GM21526 (cell line): ENCODE measurements around the gene RNF34.
A peak's percentile ranks its signal among the peaks of the same experiment; 100 is the strongest.
"Not testable (repeated sequence)": the region's sequence is repeated elsewhere in the genome, so short reads cannot be mapped to it uniquely, and the experiment has no call there.

Source experiments
- ATAC-seq: cut with Tn5 transposase; IDR thresholded peaks from one replicate; pipeline ENCODE4 v1.9.1; 2021; ENCODE audit warnings: moderate library complexity; ENCODE audit not compliant: unreplicated experiment, low FRiP score

The RNF34 gene, protein sequence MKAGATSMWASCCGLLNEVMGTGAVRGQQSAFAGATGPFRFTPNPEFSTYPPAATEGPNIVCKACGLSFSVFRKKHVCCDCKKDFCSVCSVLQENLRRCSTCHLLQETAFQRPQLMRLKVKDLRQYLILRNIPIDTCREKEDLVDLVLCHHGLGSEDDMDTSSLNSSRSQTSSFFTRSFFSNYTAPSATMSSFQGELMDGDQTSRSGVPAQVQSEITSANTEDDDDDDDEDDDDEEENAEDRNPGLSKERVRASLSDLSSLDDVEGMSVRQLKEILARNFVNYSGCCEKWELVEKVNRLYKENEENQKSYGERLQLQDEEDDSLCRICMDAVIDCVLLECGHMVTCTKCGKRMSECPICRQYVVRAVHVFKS

DNA sequence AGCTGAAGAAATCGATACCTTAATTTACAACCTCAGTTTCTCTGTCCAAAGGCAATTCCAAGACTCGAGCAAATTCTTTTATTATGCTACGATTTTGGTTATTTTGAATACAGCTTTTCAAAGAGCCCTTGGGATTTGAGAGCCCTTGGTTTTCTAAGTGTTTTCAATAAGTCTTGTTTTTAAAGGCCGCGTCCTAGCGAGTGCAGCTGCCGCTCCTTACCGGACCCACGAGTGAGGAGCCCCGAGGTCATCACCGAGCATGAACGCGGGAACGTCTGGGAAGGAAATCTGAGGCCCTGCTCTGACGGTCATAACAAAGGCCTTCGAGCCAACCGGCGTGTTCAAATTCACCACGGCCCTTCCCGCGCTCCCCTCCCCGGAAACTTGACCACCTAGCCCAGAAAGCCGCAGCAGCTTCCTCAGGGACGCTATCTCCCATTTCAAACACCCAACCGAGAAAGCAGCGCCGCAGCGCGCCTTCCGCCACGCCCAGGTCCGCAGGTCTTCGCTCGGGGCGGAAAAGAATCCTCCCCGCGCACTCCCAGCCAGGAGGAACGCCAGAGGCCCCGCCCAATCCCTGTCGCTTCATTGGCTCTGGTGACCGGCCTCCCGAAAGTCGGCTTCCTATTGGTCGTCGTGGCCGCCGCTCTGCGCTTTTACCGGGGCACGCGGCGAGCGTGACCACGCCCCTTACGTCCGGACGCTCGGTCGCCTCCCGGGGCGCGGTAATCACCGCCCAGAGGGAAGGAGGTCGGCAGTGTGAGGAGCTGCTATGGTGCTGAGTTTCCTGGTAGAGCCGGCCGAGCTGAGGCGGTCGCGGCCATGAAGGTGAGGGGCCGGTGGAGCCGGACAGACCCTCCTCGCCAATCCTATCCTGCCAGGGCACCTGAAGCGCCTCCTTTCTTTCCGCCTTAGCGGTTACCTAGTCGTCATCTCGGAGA lies at the start of gene RNF34:
Gene RNF34, plus strand, starts transcription at position 728 of the 941 bp plus-strand sequence. Its CDS starts 95 bp downstream, at position 823.
- peak; percentile 88 for ATAC-seq

DNA sequence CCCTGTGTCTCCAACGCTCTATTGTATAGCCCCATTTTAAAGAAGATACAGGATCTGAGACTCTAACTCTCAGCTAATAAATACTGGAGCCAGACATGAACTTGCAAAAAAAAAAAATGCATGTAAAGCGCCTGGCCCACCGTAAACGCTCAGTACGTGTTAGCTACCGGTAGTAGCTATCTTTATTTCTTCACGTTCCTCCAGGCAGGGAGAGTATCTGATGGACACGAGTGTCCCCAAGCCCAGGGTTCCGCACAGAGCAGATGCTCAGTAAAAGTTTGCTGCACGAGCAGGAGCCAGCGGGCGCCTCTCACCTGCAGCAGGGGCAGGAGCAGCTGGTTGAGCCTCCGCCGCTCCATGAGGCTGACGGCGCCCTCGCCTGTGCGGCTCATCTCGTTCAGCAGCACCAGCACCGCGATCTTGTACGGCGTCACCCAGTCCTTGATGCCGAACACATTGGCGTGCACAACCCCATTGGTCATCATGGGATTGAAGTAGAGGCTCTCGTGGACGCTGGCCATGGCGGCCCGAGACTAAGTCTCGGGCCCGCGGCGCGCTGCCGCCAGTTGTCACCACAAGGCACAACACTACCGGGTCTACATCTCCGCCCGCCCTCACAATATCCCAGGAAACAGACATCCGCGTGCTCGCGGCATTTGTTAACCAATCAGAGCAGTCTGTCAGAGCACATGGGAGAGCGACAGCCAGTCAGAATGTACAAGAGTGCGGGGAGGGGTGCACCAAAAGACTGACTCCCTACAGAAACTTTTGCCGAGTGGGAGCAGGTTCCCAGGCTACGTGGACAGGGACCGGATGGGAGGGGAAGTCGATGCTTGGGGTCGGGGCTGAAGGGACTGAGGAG lies 47.9 kb upstream of the RNF34 start, which contains the start of gene ANAPC5:
Gene ANAPC5, minus strand, starts transcription at position 592 of the 862 bp plus-strand sequence. Its CDS starts 71 bp downstream, at position 521.
- peak; percentile 98 for ATAC-seq

DNA sequence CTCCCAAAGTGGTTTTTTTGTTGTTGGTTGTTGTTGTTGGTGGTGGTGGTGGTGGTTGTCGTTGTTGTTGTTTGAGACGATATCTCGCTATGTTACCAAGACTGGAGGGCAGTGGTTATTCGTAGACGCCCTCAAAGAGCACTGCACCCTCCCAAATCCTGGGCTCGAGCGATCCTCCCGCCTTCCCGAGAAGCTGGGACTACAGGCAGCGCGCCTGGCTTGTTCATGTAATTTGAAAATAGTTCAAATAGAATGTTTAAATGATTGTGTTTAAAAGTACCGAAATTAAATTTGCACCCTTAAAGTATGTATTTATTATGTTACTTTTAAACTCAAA lies 47.3 kb upstream of the RNF34 start:
- no peak for ATAC-seq

DNA sequence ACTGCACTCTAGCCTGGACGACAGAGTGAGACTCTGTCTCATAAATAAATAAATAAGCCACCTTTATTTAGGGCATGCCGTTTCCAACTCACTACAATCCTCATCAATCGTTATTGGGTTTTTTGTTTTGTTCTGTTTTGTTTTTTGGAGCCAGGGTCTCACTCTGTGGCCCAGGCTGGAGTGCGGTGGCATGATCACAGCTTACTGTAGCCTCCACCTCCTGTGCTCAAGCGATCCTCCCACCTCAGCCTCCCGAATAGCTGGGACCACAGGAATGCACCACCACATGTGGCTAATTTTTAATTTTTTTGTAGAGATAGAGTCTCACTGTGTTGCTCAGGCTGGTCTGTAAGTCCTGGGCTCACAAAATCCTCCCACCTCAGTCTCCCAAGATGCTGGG lies 44.1 kb upstream of the RNF34 start:
- ATAC-seq = no peak

DNA sequence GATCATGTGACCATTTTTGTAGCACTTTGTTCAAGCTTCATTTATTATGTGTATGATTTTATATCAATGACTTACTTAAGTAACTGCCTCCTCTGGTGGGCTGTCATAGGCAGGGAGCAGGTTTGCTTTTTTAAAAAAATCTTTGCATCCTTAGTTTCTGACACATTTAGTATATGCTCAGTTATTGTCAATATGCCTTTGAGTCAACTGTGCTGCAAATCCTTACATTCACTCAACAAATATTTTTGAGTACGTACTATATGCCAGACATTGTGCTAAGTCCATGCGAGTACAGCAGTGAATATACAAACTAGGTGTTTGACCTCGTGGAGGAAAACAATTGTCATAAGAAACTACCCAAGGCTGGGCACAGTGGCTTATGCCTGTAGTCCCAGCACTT lies 43.3 kb upstream of the RNF34 start:
- ATAC-seq = no peak

DNA sequence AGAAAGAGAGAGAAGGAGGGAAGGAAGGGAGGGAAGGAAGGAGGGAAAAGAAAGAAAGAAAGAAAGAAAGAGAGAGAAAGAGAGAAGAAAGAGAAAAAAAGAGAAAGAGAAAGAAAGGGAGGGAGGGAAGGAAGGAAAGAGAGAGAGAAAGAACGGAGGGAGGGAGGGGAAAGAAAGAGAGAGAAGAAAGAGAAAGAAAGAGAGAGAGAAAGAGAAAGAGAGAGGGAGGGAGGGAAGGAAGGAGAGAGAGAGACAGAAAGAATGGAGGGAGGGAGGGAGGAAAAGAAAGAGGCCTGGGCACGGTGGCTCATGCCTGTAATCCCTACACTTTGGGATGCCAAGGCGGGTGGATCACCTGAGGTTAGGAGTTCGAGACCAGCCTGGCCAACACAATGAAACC lies 42.6 kb upstream of the RNF34 start:
- ATAC-seq = no peak

DNA sequence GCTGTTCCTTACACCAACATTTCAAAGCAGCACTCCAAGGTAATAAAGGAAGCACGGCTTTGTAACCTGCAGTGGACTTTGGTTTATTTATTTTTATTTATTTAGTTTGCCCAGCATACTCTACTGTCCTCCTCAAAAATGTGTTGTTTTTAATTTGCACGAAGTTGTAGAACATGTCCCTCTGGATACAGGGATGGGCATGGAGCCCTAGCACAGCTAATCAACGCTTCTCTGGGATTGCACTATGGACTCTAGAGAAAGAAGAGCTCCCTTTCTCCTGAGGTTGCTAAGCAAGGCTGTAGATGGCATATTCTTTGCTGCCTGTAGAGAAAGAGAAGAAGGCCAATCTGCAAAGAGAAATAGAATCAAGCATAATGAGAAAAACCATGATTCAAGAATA lies 41.8 kb upstream of the RNF34 start:
- ATAC-seq = no peak

DNA sequence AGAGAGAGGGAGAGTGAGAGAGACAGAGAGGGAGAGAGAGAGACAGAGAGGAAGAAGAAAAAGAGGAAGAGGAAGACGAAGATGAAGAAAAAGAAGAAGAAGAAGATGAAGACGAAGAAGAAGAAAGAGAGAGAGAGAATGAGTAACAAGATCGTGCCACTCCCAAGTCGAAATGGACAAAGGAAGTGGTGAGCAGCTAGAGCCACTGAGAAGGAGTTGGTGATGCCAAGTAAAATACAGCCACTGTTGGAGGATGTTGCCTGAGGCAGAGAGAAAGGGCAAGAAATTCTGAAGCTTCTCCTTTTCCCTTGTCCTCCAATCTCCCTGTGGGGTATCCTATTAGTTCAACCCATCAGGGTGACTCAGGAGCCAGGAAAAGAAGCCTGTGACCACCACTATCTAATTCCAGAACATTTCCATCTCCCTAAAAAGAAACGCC lies 35.2 kb upstream of the RNF34 start:
- ATAC-seq = no peak

DNA sequence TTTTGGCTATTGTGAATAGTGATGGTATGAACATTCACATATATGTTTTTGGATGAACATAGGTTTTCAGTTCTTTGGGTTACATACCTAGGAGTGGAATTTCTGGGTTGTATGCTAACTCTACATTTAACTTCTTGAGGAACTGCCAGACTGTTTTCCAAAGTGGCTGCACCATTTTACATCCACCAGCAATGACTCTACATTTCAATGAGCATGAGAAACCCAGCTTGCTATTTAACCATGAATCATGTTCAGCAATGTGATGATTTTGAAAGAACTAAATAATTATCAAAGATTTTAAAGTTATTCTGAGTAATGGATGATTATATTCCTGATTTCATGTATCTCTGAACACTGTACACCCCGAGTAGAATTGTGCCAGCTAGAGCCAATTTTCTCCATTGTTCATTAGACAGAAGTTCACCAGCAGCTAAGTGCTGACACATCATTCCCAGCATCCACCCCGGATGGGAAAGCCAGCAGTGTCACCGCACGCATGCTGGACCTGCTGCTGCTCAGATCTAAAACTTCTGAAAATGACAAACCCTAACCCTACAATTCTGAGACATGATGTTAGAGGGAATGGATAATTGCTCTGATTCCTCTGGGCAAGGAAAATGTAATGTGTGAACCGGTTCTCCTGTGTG lies 34.4 kb upstream of the RNF34 start:
- ATAC-seq = no peak

DNA sequence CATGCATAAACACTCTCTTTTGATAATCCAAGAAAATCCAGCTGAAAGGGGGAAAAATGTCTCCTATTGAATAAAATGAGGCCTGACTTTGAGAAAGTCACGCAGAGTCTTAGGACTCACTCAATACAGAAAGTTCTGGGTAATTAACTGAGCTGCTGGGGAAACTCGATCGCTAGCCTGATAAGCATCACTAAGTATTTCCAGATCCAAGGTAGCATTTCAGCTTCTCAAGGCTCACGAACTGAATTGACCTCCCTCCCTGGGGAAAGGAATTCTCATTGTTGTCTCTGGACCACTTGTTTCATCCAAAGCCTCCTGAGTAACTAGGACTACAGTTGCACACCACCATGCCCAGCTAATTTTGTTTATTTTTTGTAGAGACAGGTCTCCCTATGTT lies 33.9 kb upstream of the RNF34 start:
- ATAC-seq = no peak

DNA sequence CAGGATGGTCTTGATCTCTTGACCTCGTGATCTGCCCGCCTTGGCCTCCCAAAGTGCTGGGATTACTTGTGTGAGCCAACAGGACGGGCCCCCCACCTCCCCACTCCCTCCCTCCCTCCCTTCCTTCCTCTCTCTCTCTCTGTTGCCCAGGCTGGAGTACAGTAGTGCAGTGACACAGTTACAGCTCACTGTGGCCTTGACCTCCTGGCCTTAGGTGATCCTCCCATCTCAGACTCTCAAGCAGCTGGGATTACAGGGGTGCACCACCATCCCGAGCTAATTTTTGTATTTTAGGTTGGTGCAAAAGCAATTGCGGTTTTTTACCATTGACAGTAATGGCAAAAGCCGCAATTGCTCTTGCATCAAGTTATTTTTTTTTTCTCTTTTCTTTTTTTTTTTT lies 28.5 kb upstream of the RNF34 start:
- no peak for ATAC-seq

DNA sequence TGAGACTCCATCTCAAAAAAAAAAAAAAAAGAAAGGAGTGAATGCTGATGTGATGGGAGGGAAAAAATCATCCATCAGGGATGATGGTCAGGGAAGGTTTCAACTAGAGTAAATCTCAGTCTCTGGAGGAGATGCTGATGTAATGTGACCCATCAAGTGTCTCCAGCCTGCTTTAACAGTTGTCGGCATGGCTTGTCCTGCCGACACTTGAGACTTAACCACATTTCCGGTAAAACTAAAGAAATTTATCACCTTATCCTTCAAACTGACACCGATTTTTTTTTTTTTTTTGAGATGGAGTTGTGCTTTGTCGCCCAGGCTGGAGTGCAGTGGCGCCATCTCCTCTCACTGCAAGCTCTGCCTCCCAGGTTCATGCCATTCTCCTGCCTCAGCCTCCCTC lies 26.2 kb upstream of the RNF34 start:
- no peak for ATAC-seq

DNA sequence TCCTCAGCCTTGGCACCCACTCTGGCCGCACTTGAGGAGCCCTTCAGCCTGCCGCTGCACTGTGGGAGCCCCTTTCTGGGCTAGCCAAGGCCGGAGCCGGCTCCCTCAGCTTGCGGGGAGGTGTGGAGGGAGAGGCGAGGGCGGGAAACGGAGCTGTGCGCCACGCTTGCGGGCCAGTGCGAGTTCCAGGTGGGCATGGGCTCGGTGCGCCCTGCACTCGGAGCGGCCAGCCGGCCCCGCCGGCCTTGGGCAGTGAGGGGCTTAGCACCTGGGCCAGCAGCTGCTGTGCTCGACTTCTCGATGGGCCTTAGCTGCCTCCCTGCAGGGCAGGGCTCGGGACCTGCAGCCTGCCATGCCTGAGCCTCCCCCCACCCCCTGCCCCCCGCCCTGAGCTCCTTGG lies 25.6 kb upstream of the RNF34 start:
- ATAC-seq = not testable (repeated sequence)

DNA sequence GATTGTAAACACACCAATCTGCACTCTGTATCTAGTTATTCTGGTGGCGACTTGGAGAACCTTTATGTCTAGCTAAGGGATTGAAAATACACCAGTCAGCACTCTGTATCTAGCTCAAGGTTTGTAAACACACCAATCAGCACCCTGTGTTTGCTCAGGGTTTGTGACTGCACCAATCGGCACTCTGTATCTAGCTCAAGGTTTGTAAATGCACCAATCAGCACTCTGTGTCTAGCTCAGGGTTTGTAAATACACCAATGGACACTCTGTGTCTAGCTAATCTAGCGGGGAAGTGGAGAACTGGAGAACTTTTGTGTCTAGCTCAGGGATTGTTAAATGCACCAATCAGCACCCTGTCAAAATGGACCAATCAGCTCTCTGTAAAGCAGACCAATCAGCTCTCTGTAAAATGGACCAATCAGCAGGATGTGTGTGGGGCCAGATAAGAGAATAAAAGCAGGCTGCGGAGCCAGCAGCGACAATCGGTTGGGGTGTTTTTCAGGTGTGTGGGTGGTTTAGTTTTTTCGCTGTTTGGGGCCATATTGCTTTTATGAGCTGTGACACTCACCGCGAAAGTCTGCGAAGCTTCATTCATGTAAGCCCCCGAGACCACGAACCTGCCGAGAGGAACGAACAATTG lies 24.9 kb upstream of the RNF34 start:
- not testable (repeated sequence) for ATAC-seq

DNA sequence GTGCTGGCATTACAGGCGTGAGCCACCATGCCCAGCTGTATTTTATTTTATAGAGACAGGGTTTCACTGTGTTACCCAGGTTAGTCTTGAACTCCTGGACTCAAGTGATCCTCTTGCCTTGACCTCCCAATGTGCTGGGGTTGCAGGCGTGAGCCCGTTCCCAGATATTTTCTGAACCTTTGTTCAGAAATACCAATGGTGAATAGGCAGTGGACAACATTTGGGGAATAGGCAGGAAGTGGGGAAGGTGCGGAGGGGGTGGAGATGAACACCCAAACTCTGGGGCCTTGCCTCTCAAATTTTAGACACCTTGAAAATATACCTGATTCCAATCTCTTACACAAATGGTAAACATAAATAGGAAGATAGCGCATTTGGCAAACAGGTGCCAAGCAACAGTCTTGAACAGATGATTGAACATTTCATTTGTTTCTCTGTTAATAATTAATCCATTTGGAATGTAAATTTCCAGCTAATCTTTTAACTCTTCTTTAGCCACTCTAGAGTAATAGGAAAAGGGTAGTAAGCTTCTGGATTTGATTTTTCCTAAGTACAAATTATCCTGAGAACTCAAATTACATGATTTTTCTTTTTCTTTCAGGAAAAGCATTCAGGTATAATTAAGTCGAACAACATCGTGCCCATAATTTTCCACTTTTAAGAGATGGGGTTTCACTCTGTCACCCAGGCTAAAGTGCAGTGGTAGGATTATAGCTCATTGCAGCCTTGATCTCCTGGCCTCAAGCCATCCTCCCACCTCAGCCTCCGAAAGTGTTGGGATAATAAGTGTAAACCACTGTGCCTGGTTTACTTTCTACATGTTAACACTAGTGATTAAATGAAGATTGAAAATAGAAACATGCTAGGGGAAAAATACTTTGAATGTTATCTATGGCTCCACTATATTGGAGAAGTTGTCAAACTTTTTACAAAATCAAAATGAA lies 22.9 kb upstream of the RNF34 start:
- no peak for ATAC-seq

DNA sequence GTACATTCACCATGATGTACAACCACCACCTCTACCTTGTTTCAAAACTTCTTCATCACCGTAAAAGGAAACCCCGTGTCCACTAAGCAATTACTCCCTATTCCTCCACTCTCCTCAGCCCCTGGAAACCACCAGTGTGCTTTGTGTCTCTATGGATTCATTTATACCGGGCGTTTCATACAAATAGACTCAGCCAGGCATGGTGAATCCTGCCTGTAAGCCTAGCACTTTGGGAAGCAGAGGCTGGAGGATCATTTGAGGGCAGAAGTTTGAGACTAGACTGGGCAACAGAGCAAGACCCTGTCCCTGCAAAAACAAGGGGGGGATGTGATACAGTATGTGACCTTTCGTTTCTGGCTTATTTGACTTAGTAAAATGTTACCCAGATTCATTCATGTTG lies 21.2 kb upstream of the RNF34 start:
- ATAC-seq = no peak

DNA sequence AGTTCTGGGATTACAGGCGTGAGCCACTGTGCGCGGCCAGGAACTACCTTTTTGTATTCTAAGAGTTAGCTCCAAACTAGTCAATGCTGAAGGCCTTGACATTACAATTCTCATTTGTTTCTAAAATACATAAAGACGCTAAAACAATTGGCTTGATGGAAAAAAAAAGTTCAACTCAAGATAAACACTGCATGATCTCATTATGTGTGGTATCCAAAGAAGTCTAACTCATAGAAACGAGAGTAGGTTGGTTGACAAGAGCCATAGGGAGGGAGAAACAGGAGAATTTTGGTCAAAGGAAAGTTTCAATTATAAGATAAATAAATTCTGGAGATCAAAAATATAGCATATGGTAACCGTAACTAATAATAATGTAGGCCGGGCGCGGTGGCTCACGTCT lies 20.0 kb upstream of the RNF34 start:
- ATAC-seq = no peak

DNA sequence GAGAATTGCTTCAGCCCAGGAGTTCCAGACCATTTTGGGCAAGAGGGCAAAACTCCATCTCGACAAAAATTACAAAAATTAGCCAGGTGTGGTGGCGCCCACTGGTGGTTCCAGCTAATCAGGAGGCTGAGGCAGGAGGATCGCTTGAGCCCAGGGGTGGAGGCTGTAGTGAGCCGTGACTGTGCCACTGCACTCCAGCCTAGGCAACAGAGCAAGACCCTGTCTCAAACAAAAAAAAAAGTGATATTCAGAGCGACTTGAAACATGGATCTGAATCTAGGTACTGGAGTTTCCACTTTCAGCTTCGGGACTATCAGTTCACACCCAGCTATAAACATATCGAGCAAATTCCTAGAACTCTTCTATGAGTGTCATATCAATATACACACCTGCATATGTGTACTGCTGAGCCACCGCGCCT lies 16.3 kb upstream of the RNF34 start:
- no peak for ATAC-seq

DNA sequence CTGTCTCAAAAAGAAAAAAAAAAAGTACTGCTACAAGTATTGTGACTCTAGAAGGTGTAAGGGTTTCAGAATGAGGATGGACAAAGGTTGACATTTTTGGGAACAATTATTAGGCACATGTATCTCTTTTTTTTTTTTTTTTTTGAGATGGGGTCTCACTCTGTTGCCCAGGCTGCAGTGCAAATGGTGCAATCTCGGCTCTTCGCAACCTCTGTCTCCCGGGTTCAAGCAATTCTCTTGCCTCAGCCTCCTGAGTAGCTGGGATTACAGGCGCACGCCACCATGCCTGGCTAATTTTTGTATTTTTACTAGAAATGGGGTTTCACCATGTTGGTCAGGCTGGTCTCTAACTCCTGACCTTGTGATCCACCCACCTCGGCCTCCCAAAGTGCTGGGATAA lies 15.0 kb upstream of the RNF34 start:
- not testable (repeated sequence) for ATAC-seq
